OCI-M2 (cell line): ENCODE results near the gene SIRPG.
"Not testable (repeated sequence)": the region's sequence is repeated elsewhere in the genome, so short reads cannot be mapped to it uniquely, and the experiment has no call there.

Experiments
- DNase-seq: peaks from one replicate; lab custom pipeline; 2025; ENCODE audit not compliant: unreplicated experiment; lab: John Stamatoyannopoulos, UW

The SIRPG gene

DNA sequence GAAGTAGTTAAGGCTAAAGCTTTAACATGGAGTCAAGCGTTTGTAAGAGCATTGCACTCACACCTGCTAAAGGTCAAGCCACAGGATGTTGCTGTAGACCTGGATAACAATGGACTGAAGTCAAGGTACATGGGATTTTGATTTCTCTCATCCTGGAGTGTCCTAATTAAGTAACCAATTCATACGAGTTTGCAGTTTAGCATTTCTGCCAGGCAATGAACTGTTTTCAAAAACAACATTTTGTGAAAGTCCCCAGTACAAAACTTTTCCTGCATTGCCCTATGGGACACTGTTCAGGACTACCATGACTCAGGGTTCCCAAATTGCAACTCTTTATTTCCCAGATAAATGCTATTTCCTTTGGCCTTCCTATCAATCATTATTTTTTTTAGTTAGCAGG lies 20.4 kb downstream of the SIRPG start:
- DNase-seq: no peak

DNA sequence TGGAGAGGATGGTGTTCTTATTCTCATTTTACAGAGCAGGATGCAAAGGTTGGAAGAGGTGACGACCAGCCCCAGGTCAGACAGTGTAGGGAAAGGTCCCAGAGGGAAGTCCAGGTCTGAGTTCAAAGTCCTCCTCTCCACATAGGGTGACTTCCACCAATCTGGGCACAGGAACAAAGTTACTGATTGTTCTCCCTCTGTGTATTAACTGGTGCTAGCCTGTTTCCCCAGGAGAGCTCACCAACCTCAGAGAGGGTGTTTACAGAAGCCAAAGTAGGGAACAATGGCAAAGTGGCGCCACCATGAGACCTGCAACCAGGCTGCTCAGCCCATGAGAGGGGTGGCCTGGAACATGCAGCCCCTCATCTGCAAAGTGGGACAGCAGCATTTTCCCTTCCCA lies 21.0 kb downstream of the SIRPG start:
- DNase-seq: no peak

DNA sequence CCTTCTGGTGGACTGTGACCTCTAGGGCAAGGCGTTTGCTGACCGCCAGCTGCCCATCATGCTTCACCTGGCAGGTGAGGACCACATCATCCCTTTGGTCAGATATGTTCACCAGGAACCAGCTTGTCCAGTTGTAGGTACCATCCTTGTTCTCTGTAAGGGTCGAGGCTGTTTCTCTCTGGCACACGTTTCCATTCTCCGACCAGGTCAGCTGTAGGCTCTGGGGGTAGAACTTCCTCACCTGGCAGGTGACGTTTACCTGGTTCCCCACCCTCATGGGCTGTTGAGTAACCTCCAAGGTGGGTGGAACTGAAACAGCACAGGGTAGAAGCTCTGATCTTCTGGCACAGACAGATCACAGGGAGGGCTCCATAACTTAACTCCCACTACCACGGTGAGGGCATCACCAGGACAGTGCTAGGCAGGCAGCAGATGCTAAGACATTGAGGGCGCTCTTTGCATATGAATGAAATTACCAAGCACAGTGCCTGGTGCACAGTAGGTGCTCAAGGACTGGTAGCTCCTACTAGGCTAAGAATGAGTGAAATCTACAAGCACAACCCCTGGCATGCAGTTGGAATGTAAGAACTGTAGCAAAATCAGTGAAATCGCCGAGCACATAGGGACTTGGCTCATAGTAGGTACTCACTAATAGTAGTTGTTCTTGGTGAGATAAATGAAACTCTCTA lies 22.1 kb downstream of the SIRPG start:
- no peak for DNase-seq

- DNase-seq: no peak
Observed at GRCh38 chr20:1633535-1633934, 24.0 kb downstream of the SIRPG start.

DNA sequence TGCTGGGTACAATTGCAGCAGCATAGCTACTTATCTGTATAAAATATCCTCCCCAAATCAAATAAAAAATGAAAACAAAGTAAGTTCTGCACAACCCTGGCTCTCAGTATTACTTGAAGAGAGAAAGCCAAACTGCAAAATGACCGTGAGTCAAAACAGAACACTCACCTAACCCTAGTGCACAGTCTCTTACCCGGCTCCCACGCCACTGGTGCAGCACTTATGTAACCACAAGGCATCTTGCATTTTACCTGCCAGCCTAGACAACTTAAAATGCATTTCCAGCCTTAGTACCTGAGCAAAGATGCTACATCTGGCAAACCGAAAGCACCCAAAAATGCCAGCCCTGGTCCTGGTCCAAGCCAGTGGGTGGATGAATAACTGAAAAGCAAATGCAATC lies 25.4 kb downstream of the SIRPG start:
- no peak for DNase-seq

DNA sequence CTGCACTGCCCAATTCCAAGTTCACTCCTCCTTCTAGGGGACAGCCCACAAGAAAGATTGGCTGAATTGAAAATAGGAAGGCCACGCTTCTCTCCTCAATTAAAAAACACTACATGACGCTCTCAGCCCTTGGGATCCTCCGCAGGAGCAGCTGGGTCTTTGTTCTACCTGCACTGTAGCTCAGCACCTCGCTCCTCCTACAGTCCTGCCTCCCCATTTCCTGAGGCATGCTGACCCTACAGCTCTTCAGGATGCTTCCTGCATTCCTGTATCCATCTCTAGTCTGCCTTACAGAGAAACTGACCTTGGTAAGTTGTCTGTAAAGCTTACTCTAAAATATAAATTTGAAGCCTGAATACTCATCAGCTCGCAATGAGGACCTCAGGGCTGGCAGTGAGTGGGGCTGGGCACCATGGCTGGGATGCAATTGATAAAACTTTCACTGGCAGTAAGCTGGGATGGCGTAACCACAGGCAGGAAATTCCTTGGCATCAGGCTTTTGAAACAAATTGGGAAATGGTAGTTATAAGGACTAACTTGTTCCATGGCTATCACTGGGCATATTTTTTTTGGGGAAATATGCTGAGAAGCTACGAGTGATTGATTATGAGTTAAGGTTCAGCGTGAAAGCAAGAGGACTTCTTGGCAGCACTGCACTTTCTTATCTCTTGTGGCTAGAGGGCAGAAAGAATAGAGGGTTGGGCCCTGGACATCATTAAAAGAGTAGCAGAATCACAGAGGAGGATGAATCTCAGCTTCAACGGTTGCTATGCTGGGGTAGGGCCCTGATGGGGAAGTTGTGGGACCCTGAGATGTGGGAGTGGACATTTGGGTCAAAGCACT lies 26.0 kb downstream of the SIRPG start:
- no peak for DNase-seq

- DNase-seq: no peak
Observed at GRCh38 chr20:1630186-1630585, 27.4 kb downstream of the SIRPG start.

- no peak for DNase-seq
Observed at GRCh38 chr20:1629321-1629720, 28.3 kb downstream of the SIRPG start.

- no peak for DNase-seq
Observed at GRCh38 chr20:1628621-1629020, 29.0 kb downstream of the SIRPG start.

- DNase-seq: no peak
Observed at GRCh38 chr20:1627200-1627550, 30.4 kb downstream of the SIRPG start.

DNA sequence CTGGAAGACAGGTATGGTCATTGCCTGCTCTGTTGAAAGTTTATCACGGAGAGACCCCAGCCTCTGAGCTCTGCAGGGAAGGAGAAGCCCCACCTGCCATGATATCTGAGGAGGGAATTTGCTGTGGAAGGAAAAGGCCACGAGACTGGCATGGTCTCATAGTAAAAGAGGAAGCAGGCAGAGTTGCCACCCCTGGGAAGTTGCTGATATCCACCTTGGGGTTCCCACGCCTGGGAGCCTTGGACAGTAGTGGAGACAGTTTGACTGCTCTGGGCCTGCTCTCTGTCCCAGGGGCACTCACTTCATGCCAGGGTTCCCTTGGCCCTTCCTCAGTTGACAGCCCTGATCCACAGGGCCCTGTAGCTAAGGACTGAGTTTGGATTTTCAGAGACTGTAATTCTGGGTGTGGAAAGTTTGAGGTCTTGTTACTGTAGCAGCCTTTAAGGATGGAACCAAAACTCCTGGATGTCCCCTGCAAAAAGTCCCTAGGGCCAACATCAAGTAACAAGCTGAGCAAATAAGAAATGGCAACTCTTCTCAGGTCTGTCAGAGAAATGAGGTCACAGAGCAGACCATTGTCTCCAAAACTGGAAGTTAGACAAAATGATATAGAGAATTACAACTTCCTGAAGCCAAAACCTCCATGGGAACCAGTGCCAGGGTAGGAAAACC lies 30.9 kb downstream of the SIRPG start:
- DNase-seq: no peak

DNA sequence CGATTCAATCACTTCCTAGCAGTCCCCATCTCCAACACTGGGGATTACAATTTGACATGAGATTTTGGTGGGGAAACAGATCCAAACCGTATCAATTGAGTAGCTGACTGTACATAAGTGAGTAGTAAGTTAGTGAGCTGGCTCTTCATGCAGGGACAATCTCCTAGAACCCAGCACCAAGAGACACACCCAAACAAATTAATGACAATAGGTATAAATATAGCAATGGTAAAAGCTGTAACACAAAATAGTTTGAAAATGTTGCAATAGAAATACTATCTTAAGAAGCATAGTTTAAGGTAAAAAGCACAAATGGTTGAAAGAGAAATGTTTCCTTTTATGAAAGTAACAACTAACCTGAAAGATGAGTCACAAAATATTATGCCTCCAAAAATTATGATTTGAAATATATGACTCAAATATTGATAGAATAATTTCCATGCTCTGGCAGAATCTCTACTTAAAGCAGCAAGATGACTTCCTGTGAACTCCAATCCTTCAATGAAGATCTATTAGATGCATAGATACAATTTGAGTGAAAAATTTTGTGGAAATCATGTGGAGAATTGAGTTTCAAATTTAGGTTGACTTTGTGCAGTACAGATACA lies 32.4 kb downstream of the SIRPG start:
- no peak for DNase-seq

DNA sequence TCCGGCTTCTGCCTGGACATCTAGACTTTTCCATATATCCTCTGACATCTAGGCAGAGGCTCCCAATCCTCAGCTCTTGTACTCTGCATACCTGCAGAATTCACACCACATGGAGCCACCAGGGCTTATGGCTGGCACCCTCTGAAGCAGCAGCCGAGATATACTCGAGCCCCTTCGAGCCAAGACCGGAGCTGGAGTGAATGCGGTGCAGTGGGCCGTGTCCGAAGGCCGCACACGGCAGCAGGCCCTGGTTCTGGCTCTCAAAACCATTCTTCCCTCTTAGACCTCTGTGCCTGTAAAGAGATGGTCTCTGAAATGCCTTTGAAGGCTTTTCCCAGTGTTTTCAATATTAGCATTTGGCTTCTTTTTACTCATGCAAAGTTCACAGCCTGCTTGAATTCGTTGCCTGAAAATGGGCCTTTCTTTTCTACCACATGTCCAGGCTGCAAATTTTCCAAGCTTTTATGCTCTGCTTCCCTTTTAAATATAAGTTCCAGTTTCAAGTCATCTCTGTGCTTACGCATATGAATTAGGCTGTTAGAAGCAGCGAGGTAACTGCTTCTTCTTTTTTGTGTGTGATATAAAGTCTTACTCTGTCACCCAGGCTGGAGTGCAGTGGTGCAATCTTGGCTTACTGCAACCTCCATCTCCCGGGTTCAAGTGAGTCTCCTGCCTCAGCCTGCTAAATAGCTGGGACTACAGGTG lies 33.9 kb downstream of the SIRPG start:
- no peak for DNase-seq

DNA sequence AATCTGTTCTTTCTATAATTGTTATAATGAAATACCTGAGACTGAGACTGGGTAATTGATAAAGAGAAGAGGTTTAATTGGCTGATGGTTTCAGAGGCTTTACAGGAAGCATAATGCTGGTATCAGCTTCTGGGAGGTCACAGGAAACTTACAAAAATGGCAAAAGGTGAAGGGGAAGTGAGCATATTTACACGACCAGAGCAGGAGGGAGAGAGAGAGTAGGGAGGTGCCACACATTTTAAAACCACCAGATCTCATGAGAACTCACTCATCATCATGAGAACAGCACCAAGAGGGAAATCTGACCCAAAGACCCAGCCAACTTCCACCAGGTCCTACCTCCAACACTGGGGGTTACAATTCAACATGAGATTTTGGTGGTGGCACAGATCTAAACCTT lies 35.1 kb downstream of the SIRPG start:
- DNase-seq: no peak

- no peak for DNase-seq
Observed at GRCh38 chr20:1621316-1621715, 36.3 kb downstream of the SIRPG start.

DNA sequence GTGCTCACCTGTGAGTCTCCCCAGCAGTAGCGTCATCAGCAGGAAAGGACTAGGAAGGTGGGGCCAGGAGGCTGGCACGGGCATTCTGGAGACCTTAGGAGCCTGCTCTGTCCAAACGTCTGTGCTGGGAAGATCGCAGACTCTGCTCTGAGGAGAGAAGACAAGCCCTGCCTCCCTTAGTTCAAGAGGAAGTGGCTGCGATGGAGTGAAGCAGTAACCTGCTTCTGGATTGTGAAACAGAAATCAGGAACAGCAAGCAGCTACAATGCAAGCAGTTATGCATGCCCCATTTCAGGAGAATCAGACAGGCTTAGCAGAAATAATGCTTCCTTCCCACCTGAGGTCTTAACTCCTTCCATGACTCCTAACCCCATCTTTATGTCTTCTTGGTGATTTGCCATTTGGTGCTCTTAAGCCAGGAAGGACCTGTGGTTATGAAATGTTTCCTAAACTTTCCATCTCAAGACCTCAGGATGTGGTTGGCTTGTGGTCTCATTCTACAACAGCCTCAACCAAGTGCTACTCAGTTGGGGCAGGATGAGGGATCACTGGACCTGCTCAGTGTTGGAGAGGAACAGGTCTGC lies 37.6 kb downstream of the SIRPG start, which contains the start of gene SIRPB1:
SIRPB1 (minus strand) TSS at position 149 of the 584 bp plus-strand sequence; CDS start at position 84, 65 bp downstream.
- no peak for DNase-seq

DNA sequence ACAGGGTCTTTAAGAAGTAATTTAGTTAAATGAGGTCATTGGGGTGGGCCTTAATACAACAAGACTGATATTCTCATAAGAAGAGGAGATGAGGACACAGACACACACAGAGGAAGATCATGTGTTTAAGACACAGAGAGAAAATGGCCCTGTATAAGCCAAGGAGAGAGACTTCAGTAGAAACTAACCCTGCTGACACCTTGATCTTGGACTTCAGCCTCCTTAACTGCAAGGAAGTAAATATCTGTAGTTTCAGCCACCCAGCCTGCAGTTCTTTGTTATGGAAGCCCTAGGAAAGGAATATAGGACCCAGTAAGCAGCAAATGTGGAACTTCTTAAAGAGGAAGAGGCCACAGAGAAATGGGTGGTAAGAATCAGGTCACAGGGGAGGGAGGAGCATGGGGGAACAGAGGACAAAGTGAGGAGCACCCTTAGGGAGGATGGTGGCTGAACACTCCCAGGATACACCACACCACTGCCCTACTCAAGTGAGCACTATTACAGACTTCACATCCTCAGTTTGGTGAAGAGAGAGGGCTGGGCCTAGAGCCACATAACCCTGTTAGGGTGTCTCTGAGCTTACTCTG lies 38.5 kb downstream of the SIRPG start:
- no peak for DNase-seq

- no peak for DNase-seq
Observed at GRCh38 chr20:1618479-1618878, 39.1 kb downstream of the SIRPG start.

DNA sequence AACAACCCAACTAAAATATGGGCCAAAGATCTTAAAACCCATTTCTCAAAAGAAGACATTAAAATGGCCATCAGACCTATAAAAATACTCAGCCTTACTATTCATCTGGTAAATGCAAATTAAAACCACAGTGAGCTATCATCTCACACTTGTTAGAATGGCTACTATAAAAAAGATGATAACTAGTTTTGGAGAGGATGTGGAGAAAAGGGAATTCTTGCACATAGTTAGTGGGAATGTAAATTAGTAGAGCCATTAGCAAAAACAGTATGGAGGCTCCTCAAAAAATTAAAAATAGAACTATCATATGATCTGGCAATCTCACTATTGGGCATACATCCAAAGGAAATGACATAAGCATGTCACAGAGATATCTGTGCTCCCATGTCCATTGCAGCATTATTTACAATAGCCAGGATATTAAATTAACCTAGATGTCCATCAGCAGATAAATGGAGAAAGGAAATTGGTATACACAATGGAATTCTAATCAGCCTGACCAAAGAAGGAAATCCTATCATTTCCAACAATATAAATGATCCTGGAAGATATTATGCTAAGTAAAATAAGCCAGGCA lies 40.6 kb downstream of the SIRPG start:
- DNase-seq: no peak

DNA sequence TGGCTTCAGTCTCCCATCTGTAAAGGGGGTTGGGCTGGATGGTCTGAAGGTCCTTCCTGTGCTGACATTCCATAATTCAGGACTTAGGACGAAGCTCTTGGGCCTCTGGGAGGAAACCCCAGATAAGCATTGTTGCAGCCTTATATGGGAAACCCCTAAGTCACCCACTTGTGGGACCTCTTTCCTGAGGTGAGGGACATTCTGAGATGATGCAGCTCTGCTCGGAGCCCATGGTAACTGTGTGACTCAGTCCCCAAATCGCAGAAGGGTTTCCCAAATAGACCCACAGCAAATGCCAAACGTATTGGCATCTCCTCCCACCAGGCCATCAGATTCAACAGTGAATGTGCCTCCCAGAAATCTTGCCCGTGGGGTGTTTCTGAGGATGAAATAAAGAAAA lies 47.2 kb downstream of the SIRPG start:
- DNase-seq: not testable (repeated sequence)
